CD4-positive, alpha-beta T cell (primary cell): Measurements from ENCODE around the gene STAB2. TPM values are rescaled to one million over a fixed set of nuclear protein-coding genes. Genes with fewer than 3 reads are reported as not detected.

Source experiments
- ATAC-seq: fragments of 200-7000 bp; cut with Tn5 transposase; one replicate; pipeline ENCODE4 v1.10.0; 2022; ENCODE audit warnings: mild to moderate bottlenecking; ENCODE audit not compliant: poor library complexity
- CTCF ChIA-PET: fragments of 350-600 bp; sonication (Branson Sonifier 250); formaldehyde crosslinking; loops from one replicate; lab custom pipeline; 2021; ENCODE audit warnings: antibody characterized with exemption, inconsistent platforms; lab: Charles Lee
- POLR2A ChIA-PET: fragments of 350-600 bp; sonication (Branson Sonifier 250); formaldehyde crosslinking; loops from one replicate; lab custom pipeline; 2021; ENCODE audit warnings: antibody characterized with exemption, inconsistent platforms; lab: Charles Lee
- DNase-seq, 14 experiments: peaks; one replicate each; pipeline ENCODE4 v3.0.0-alpha.2; 2013 to 2020; ENCODE audit warnings: mixed read lengths in 2 of 14
- H3K27ac ChIP-seq, 2 donors: one replicate each; pipeline versions ENCODE4 v1.5.1 to v1.7.0; 2013; ENCODE audit warnings: low read length in 2 of 2, low read depth in 1 of 2, mild to moderate bottlenecking in 1 of 2
- H3K27me3 ChIP-seq, 2 experiments: 1 replicate in 1 of 2; 2 replicates in 1 of 2; pipeline versions ENCODE4 v1.6.1 to v1.7.0; 2013; ENCODE audit warnings: low read length in 2 of 2, control low read depth in 1 of 2, mild to moderate bottlenecking in 1 of 2, moderate library complexity in 1 of 2; ENCODE audit not compliant: insufficient read depth in 2 of 2, control insufficient read depth in 1 of 2
- H3K36me3 ChIP-seq: one replicate; pipeline ENCODE4 v1.6.1; 2013; ENCODE audit warnings: low read length, control low read depth; ENCODE audit not compliant: insufficient read depth
- H3K4me1 ChIP-seq: one replicate; pipeline ENCODE4 v1.6.1; 2013; ENCODE audit warnings: low read length, control low read depth; ENCODE audit not compliant: insufficient read depth
- H3K4me3 ChIP-seq: one replicate; pipeline ENCODE4 v1.5.1; 2013; ENCODE audit warnings: mild to moderate bottlenecking, low read length, moderate library complexity
- H3K9me3 ChIP-seq, 2 experiments: 1 replicate in 1 of 2; 2 replicates in 1 of 2; pipeline versions ENCODE4 v1.6.1 to v1.7.0; 2013; ENCODE audit warnings: low read length in 2 of 2, mild to moderate bottlenecking in 2 of 2, control low read depth in 1 of 2, moderate library complexity in 1 of 2; ENCODE audit not compliant: control insufficient read depth in 1 of 2, insufficient read depth in 1 of 2
- H3K27ac Mint-ChIP-seq: one replicate; pipeline ENCODE4 v1.8.0; 2020; ENCODE audit warnings: mixed read lengths
- H3K27me3 Mint-ChIP-seq: one replicate; pipeline ENCODE4 v1.8.0; 2021; ENCODE audit warnings: mixed read lengths
- H3K36me3 Mint-ChIP-seq: one replicate; pipeline ENCODE4 v1.8.0; 2021; ENCODE audit warnings: low read depth, mixed read lengths
- H3K4me1 Mint-ChIP-seq: one replicate; pipeline ENCODE4 v1.8.0; 2021; ENCODE audit warnings: low read depth, mixed read lengths
- H3K4me3 Mint-ChIP-seq: one replicate; pipeline ENCODE4 v1.8.0; 2020; ENCODE audit warnings: mild to moderate bottlenecking, mixed read lengths
- H3K9me3 Mint-ChIP-seq: one replicate; pipeline ENCODE4 v1.8.0; 2020; ENCODE audit warnings: mixed read lengths
- intact Hi-C, 2 experiments: fragments of 100-400 bp; cut with DNase I in 1 of 2; cut with micrococcal nuclease in 1 of 2; formaldehyde crosslinking; loops; one replicate each; pipeline versions ENCODE4 v1.15.1 to v1.9.0; 2023 to 2025; cut with DNase I, micrococcal nuclease
- total RNA-seq, 174 experiments: library from RNA in 2 of 174; stranded (reverse) in 2 of 174; gene quantifications; one replicate each; pipeline ENCODE4 v1.2.3 and lab custom pipeline; 2021 to 2026
- TF ChIP-seq, protein P1 (sequence below): fragments of 200-600 bp; IDR thresholded peaks from one replicate; pipeline ENCODE4 v1.8.0; 2022; ENCODE audit warnings: antibody characterized with exemption, mild to moderate bottlenecking

The STAB2 gene
- total RNA-seq, 2 experiments from 2014 or later, result not detected

DNA sequence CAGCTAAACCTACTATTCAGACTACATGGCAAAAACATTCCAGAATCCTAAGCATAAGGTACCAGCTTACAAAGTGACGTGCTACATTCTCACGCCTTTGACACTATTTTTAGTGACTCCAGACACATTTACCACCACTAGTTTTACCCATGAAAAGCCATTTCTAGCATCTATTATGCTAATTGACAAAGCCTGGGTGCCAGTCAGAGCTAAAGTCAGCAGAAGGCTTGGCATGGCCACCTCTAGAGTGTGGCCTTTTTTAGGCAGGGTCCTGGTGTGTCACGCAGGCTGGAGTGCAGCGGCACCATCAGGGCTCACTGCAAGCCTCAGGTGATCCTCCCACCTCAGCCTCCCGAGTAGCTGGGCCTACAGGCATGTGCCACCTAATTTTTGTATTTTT is 178.2 kb downstream of the STAB2 start:
- DNase-seq (no peak), ATAC-seq (no peak)
- Mint-ChIP-seq H3K4me3 (no peak overlapping the region), H3K36me3 (peaks cover 13% of the 10 kb centered on the region), H3K4me1 (no peaks in the 10 kb centered on the region), H3K27me3 (no peaks in the 10 kb centered on the region), H3K27ac (no peak overlapping the region), H3K9me3 (no peaks in the 10 kb centered on the region)
- POLR2A ChIA-PET, result no interaction called here
- CTCF ChIA-PET, result no interaction called here
- intact Hi-C loops, result no loop called here
- Histone ChIP-seq H3K4me1 (no peaks in the 10 kb centered on the region), H3K4me3 (no peak overlapping the region), H3K36me3 (no peaks in the 10 kb centered on the region), H3K27ac (no peak overlapping the region), H3K27me3 (no peaks in the 10 kb centered on the region), H3K9me3 (no peaks in the 10 kb centered on the region)
- TF ChIP-seq, protein P1, sequence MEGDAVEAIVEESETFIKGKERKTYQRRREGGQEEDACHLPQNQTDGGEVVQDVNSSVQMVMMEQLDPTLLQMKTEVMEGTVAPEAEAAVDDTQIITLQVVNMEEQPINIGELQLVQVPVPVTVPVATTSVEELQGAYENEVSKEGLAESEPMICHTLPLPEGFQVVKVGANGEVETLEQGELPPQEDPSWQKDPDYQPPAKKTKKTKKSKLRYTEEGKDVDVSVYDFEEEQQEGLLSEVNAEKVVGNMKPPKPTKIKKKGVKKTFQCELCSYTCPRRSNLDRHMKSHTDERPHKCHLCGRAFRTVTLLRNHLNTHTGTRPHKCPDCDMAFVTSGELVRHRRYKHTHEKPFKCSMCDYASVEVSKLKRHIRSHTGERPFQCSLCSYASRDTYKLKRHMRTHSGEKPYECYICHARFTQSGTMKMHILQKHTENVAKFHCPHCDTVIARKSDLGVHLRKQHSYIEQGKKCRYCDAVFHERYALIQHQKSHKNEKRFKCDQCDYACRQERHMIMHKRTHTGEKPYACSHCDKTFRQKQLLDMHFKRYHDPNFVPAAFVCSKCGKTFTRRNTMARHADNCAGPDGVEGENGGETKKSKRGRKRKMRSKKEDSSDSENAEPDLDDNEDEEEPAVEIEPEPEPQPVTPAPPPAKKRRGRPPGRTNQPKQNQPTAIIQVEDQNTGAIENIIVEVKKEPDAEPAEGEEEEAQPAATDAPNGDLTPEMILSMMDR, result no peak

DNA sequence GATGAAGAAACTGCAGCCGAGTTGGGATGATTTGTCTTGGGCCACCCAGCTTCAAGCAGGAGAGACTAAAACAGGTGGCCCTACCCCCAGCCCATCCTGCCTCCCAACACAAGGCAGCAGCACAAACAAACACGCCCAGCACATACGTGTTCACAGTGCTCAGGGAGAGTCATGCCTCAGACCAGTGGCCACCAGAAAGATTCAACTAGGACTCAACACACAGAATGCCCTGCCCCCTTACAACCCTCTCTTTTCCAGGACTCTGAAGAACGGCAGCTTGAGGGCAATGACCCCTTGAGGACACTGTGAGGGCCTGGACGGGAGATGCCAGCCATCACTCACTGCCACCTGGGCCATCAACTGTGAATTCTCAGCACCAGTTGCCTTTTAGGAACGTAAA is 179.0 kb downstream of the STAB2 start:
- Mint-ChIP-seq H3K27me3 (no peaks in the 10 kb centered on the region), H3K27ac (no peak overlapping the region), H3K4me3 (no peak overlapping the region), H3K9me3 (no peaks in the 10 kb centered on the region), H3K4me1 (no peaks in the 10 kb centered on the region), H3K36me3 (peaks cover 13% of the 10 kb centered on the region)
- POLR2A ChIA-PET, result no interaction called here
- no peaks in the 10 kb centered on the region for H3K4me1 ChIP-seq
- intact Hi-C loops, result no loop called here
- H3K36me3 ChIP-seq, result no peaks in the 10 kb centered on the region
- TF ChIP-seq, protein P1, result no peak
- DNase-seq, result no peak
- no peak overlapping the region for H3K27ac ChIP-seq
- ATAC-seq, result no peak
- H3K27me3 ChIP-seq, result no peaks in the 10 kb centered on the region
- H3K9me3 ChIP-seq, result no peaks in the 10 kb centered on the region
- CTCF ChIA-PET, result no interaction called here
- no peak overlapping the region for H3K4me3 ChIP-seq

DNA sequence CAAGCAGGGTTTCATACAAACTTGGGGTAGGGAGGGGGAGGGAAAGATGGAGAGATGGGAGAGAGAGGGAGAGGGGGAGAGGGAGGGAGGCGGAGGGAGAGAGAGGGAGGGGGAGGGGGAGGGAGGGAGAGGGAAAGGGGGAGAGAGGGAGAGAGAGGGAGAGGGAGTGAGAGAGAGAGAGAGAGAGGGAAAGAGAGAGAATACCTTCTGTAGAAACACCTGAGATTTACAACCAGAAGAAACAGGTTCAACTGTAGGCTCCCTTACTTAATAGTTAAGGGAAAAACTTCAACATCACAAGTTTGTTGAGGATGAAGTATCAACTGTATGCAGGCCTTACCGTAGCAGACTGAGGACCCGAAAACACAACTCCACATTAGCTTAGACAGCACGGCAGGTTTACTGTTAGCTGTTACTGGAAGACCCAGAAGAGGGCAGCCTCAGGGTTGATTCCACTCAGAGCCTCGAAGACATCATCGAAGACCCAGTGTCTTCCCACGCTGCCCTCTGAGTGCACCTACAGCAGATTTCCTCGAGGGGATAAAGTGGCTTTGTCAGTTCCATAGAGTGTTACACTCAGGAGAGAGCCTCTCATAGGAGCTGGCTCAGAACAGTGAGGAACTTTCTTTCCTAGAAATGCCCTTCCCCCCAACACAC is 181.5 kb downstream of the STAB2 start:
- Mint-ChIP-seq H3K27ac (no peak overlapping the region), H3K27me3 (no peaks in the 10 kb centered on the region), H3K4me1 (no peaks in the 10 kb centered on the region), H3K9me3 (no peaks in the 10 kb centered on the region), H3K4me3 (no peak overlapping the region), H3K36me3 (peaks cover 5% of the 10 kb centered on the region)
- no peak overlapping the region for H3K4me3 ChIP-seq
- intact Hi-C loops, result no loop called here
- DNase-seq, result no peak
- ChIA-PET POLR2A (interaction anchor here (1.0 kb wide), 1 partner anchor 73 kb away, joined by 3 read pairs; the partner anchor contains the start of gene NT5DC3), CTCF (no interaction called here)
- no peaks in the 10 kb centered on the region for H3K4me1 ChIP-seq
- no peaks in the 10 kb centered on the region for H3K27me3 ChIP-seq
- H3K9me3 ChIP-seq, result no peaks in the 10 kb centered on the region
- H3K27ac ChIP-seq, result no peak overlapping the region
- no peak for ATAC-seq
- no peaks in the 10 kb centered on the region for H3K36me3 ChIP-seq
- TF ChIP-seq, protein P1, result no peak
